Coronary artery (tissue), 2 donors: ENCODE measurements around the gene TEKT3.

Experiments
- DNase-seq: peaks from one replicate; pipeline ENCODE4 v3.0.0-alpha.2; 2017; ENCODE audit warnings: low spot score
- H3K27ac ChIP-seq, 2 donors: fragments of 200-600 bp; sonication (generic); one replicate each; pipeline ENCODE4 v1.5.1; 2016 to 2019
- H3K4me3 ChIP-seq: fragments of 200-600 bp; sonication (generic); 2 replicates; pipeline ENCODE4 v1.5.1; 2016; ENCODE audit warnings: mild to moderate bottlenecking, moderate library complexity
- CTCF ChIP-seq: fragments of 200-600 bp; sonication (generic); IDR thresholded peaks from one replicate; pipeline ENCODE4 v1.5.1; 2019; ENCODE audit warnings: antibody characterized with exemption

Gene TEKT3

GRCh38 chr17:15265131-15265530, 76.3 kb downstream of the TEKT3 start, which contains the start of gene PMP22:
Gene PMP22, minus strand, starts transcription at chr17:15265326. Its CDS starts 4,599 bp downstream, at chr17:15260727.
- H3K4me3 ChIP-seq: peak within 1 kb of the TSS; percentile 81
- no peak for DNase-seq

GRCh38 chr17:15264542-15264941, 76.9 kb downstream of the TEKT3 start:
- H3K4me3 ChIP-seq: peak overlapping the region; percentile 81
- no peak for TF ChIP-seq CTCF
- no peak for DNase-seq
- peak overlapping the region; percentile 34 to 80 for H3K27ac ChIP-seq

More at GRCh38 chr17:15265131-15265530, 76.3 kb downstream of the TEKT3 start, which contains the start of gene PMP22:
- H3K27ac ChIP-seq: peak within 1 kb of the TSS; percentile 34 to 80
- TF ChIP-seq CTCF: no peak

GRCh38 chr17:15263680-15264079, 77.7 kb downstream of the TEKT3 start:
- TF ChIP-seq CTCF: no peak
- DNase-seq: no peak
- Histone ChIP-seq H3K27ac (peak overlapping the region; percentile 95 to 98), H3K4me3 (peak overlapping the region; percentile 81)

GRCh38 chr17:15263206-15263579, 78.2 kb downstream of the TEKT3 start:
- TF ChIP-seq CTCF: no peak
- DNase-seq: peak; percentile 97

GRCh38 chr17:15262291-15263205, 78.8 kb downstream of the TEKT3 start:
- TF ChIP-seq CTCF: no peak
- DNase-seq: peak; percentile 95
- peak overlapping the region; percentile 95 to 98 for H3K27ac ChIP-seq
- H3K4me3 ChIP-seq: peak overlapping the region; percentile 81

More at GRCh38 chr17:15263206-15263579, 78.2 kb downstream of the TEKT3 start:
- peak overlapping the region; percentile 95 to 98 for H3K27ac ChIP-seq
- H3K4me3 ChIP-seq: peak overlapping the region; percentile 81

- H3K4me3 ChIP-seq: peak overlapping the region; percentile 81
- TF ChIP-seq CTCF: no peak
- peak overlapping the region; percentile 95 to 98 for H3K27ac ChIP-seq
- no peak for DNase-seq
Observed at GRCh38 chr17:15261802-15262290, 79.6 kb downstream of the TEKT3 start.
